ENCODE results near the gene SPEM2. TPM values are rescaled to one million over a fixed set of nuclear protein-coding genes. Genes with fewer than 3 reads are reported as not detected.
A peak's percentile ranks its signal among the peaks of the same experiment; 100 is the strongest.

The SPEM2 gene
- total and polyA plus RNA-seq, 2 of the 8 experiments (the other 6 are each of a cell fraction or from before 2014, with no cell fraction given) = 0.03 TPM; not detected in 1

GRCh38 chr17:7436556-7437368 is 11.3 kb downstream of the SPEM2 start (continued):
- TF ChIP-seq KDM1A (IDR thresholded peaks at IDR 0.05; ENCODE audit: borderline replicate concordance, low read length) (no peak), SP1 (IDR thresholded peaks at IDR 0.05; ENCODE audit: low read depth, low read length) (no peak), TBP (IDR thresholded peaks at IDR 0.05; ENCODE audit: low read depth, low read length) (peak; percentile 49), GTF2F1 (IDR thresholded peaks at IDR 0.05; ENCODE audit: borderline replicate concordance, low read depth, low read length) (no peak), JUN (IDR thresholded peaks at IDR 0.05; ENCODE audit: low read depth, low read length) (0 out of 2 replicates have a peak, but pooled peaks have one; percentile 19), RAD21 (IDR thresholded peaks at IDR 0.05 in 1 of 2, conservative IDR thresholded peaks at IDR 0.05 in 1 of 2; ENCODE audit: low read depth in 2 of 2, low read length in 2 of 2) (peak; percentile 50 to 80; a peak in 3 of 4 replicates), BACH1 (IDR thresholded peaks at IDR 0.05; ENCODE audit: low read length) (no peak), CHD1 (IDR thresholded peaks at IDR 0.05; ENCODE audit: low read depth, low read length) (peak; percentile 9; the same call in 1 of the 2 replicates), RFX5 (IDR thresholded peaks at IDR 0.05; ENCODE audit: borderline replicate concordance, low read depth, low read length) (no peak; the same call in 1 of the 2 replicates), HDAC2 (IDR thresholded peaks at IDR 0.05; ENCODE audit: borderline replicate concordance in 1 of 2, low read depth in 2 of 2, low read length in 2 of 2) (peak in 1 of 2 experiments; percentile 69; a peak in 1 of 4 replicates), EGR1 (IDR thresholded peaks at IDR 0.05; ENCODE audit: borderline replicate concordance, low read depth, low read length) (0 out of 2 replicates have a peak, but pooled peaks have one; percentile 15), TEAD4 (IDR thresholded peaks at IDR 0.05; ENCODE audit: low read depth, low read length) (peak; percentile 92), PHF8 (conservative IDR thresholded peaks at IDR 0.05; ENCODE audit: low read depth, low read length) (no peak; the same call in 1 of the 2 replicates)

Data from H1 (cell line).